ENCODE data around the gene DOCK1.

Gene DOCK1

GRCh38 chr10:127500127-127500526, 594.9 kb downstream of the DOCK1 start:
- no peak for DNase-seq

Data from AML-193 (cell line).